SU-DHL-6 (cell line): Measurements from ENCODE around the gene ATP5IF1.

Experiments used
- EZH2phosphoT487 ChIP-seq: fragments of 200-600 bp; sonication (generic), shearing (Covaris generic); conservative IDR thresholded peaks from 2 replicates; pipeline ENCODE4 v1.6.1; 2018; ENCODE audit warnings: mild to moderate bottlenecking, antibody characterized with exemption, low read length, moderate library complexity, mixed read lengths
- TF ChIP-seq, protein P1 (sequence below): fragments of 200-600 bp; sonication (generic); IDR thresholded peaks from one replicate; pipeline ENCODE4 v1.5.1; 2017; ENCODE audit warnings: antibody characterized with exemption, mild to moderate bottlenecking, low read length, moderate library complexity; ENCODE audit not compliant: insufficient read depth, poor library complexity, severe bottlenecking

DNA sequence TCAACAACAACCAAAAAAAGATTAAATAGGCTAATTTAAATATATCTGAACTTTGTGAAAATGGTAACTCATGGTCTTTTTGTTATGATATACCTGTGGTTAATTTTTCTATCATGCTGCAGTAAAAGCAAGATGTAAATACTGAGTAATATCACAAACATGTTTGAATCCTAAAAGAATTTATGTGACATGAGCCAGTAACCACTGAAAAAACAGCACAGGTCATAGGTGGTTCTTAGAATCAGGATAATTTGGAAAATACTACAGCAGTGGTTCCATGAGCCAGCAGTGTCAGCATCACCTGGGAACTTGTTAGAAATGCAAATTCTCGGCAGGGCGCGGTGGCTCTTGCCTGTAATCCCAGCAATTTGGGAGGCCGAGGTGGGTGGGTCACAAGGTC, 4.1 kb downstream of the ATP5IF1 start:
- TF ChIP-seq EZH2phosphoT487, result no peak
- TF ChIP-seq, protein P1, sequence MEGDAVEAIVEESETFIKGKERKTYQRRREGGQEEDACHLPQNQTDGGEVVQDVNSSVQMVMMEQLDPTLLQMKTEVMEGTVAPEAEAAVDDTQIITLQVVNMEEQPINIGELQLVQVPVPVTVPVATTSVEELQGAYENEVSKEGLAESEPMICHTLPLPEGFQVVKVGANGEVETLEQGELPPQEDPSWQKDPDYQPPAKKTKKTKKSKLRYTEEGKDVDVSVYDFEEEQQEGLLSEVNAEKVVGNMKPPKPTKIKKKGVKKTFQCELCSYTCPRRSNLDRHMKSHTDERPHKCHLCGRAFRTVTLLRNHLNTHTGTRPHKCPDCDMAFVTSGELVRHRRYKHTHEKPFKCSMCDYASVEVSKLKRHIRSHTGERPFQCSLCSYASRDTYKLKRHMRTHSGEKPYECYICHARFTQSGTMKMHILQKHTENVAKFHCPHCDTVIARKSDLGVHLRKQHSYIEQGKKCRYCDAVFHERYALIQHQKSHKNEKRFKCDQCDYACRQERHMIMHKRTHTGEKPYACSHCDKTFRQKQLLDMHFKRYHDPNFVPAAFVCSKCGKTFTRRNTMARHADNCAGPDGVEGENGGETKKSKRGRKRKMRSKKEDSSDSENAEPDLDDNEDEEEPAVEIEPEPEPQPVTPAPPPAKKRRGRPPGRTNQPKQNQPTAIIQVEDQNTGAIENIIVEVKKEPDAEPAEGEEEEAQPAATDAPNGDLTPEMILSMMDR, result no peak
